Mammary epithelial cell (primary cell): ENCODE data around the gene STK39.

ENCODE experiments used
- CTCF ChIP-seq, 2 donors: IDR thresholded peaks in 1 of 2; conservative IDR thresholded peaks in 1 of 2; 2 replicates each; pipeline ENCODE4 v1.5.1; 2011 to 2012; ENCODE audit warnings: inconsistent platforms in 2 of 2, low read length in 2 of 2, mild to moderate bottlenecking in 2 of 2, control low read depth in 1 of 2, low read depth in 1 of 2; ENCODE audit not compliant: insufficient read depth in 1 of 2; ENCODE audit errors: extremely low read depth in 1 of 2
- EZH2 ChIP-seq: IDR thresholded peaks from 2 replicates; pipeline ENCODE4 v1.6.1; 2012; ENCODE audit warnings: low read length, inconsistent platforms, borderline replicate concordance

GRCh38 chr2:168089200-168089599, 158.2 kb downstream of the STK39 start:
- TF ChIP-seq CTCF (conservative IDR thresholded peaks at IDR 0.05 in 1 of 2, IDR thresholded peaks at IDR 0.05 in 1 of 2; ENCODE audit: extremely low read depth in 1 of 2, insufficient read depth in 1 of 2, low read depth in 1 of 2, low read length in 2 of 2) (no peak), EZH2 (no peak)
